Hematopoietic multipotent progenitor cell treated with erythropoietin and hydrocortisone succinate and interleukin-3 and kit ligand, for 15 days (in vitro differentiated cells): ENCODE data around the gene BEST1.
A peak's percentile ranks its signal among the peaks of the same experiment; 100 is the strongest.

Experiments
- DNase-seq: peaks from one replicate; pipeline ENCODE4 v3.0.0-alpha.2; 2015; ENCODE audit warnings: low spot score

Gene BEST1

DNA sequence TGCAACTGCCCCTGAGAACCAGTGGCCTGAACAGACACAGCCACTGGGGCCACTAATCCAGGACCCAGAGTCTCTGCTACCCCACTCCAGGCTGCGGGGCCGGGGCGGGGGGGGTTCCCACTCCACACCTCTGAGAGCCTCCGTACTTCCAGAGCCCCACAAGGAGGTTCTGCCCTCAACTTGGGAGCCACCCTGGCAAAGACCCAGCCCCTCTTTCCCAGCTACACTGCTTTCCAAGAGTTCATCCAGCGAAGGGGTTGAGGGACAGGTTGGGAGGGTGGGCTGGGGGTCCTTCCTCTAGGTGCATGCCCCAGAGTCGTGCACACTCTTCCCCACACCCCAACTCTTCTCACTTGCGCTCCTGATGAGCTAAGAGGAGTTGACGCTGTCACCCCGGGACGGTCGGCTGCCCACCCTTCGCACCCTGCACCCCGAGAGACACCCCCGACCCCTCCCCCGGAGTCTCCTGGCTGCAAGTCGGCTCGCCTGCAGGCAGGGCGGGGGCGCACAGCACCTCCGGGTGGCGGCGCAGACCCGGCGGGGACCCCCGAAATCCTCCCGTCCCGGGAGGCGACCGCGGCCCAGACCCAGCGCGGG, 33.3 kb upstream of the BEST1 start:
- no peak for DNase-seq

DNA sequence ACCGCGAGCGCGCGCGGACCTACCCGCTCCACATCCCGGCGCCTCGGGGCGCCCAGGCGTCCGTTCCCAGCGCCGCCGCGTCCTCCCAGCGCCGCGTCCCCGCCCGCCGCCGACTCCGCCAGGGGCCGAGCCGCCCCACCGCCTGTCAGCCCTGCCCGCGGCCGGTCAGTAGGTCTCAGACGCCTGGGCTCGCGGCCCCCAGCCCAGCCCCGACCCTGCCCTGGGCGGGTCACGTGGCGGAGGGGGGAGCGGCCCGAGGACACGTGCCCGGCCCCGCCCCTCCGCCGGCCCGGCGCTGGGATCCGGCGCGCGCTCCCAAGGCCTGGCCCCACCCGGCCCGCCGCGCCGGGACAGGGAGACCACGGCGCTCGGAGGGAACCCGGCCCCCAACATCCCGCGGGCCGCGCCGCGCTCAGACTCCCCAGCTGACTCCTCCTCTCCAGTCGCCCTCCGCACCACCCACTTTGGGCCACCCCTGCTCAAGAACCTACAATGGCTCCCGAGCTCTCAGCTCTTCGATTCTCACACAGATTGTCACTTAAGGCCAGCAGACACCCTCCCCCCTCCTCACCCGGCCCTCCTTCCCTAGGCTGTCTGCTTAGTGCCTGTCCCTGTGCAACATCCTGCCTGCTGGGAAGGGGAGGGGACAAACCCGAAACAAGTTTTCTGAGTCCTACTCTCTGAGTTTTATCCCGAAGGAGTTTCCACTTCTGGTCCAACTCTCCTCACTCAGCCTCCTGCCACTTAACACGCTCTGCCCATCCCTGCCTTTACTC, 32.6 kb upstream of the BEST1 start, which contains the start of gene RAB3IL1:
RAB3IL1 (minus strand) TSS at position 233 of the 776 bp plus-strand sequence; CDS start at position 34, 199 bp downstream.
- DNase-seq, result peak; percentile 48

DNA sequence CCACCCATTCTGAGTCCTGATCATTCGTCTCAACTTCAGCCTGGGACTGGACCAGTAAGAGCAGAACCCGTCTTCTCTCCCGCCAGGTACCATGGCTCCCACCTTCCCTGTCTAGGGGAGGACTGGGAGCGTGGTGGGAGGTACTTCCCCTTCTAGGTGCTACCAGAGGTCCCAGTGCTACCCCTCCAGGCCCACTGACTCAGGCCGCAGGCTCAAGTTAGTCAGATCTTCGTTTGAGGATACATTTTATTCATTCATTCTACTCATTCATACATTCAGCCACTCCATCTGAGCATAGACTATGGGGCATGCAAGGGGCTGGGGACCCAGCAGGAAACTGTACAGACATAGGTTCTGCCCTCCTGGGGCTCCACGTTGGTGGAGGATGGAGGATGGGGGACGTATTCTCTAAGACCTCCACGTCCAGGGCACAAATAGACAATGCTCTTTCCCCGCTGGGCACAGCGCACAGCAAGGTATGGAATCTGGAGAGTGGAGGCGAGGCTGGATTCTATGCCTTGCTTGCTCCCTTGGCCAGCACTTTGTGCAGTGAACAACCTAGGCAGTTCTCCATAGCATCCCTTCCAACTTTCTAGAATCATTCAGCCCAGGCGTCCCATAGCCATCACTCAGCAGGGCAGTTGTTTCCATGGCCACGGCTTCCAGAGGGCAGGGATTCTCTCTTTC, 31.8 kb upstream of the BEST1 start:
- peak; percentile 19 for DNase-seq

DNA sequence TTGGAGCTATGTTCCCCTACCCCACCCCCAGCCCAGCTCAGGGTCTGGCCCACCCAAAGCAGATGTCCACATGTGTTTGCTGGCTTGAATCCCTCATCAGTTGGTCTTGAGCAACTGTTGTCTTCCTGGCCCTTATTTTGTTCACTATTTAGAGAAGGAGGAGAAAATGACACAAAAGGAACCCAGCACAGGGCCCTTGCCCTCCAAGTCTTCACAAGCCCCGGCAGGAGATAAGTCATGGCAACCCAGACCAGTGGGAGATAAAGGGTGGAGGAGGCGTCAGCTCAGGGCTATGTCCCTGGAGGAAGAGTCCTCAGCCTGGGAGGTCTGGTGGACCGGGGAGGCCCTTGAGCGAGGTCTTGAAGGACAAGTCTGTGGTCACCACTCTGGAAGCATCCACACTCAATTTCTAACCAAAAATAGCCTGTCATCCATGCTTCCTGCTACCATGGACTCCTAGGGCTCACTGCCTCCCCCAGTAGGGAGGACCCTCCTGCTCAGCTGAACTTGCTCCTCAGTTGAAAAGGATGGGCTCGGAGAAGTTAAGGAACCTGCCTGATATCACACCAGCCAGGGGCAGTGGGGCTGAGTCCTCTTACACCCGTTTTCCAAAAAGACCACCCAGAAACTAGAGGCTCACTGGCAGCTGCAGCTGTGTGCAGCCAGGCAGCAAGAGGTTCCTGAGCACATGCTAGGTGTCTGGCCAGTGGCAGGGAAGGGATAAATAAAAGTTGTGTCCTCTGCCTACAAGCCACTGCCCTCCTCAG, 31.0 kb upstream of the BEST1 start:
- DNase-seq, result peak; percentile 61

DNA sequence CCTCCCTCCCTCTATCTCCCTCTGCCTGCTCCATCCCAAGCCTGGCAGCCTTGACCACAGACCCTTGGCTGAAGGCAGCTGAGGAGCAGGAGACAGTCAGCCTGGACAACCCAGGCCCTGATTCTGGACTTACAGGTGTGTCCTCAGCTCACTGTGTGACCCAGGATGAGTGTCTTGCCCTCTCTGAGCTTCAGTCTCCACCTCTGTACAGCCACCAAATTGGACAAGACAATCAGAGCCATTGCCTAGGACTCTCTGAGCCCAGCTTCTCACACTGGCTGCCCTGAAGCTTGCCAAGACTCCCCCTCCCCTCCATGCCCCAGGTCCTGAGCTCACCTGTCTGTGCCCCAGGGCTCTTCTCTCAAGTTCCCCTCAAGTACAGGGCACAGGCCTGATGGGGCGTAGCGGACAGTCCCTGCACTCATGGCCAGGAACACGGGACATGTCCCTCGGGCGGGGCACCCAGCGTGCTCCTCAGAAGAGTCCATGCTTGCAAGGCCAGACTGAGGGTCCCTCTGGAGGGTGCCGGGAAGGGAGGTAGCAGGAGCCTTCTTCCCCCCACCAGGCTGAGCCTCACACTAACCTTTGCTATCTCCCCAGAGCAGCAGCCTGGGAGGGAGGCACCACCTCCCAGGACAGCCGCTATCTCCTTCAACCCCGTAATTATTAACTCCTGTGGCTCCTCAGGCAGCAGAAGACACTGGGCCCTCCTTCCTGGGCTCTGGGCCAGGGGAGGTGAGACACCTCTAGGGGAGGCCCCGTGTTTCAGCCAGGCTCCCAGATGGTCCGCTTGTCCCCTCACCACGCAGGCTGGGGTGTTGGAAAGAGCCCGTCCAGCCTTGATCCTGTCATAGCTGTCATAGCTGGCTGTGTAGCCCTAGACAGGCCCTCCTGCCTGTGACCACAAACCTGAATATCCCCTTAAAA, 30.2 kb upstream of the BEST1 start:
- DNase-seq, result peak; percentile 93

DNA sequence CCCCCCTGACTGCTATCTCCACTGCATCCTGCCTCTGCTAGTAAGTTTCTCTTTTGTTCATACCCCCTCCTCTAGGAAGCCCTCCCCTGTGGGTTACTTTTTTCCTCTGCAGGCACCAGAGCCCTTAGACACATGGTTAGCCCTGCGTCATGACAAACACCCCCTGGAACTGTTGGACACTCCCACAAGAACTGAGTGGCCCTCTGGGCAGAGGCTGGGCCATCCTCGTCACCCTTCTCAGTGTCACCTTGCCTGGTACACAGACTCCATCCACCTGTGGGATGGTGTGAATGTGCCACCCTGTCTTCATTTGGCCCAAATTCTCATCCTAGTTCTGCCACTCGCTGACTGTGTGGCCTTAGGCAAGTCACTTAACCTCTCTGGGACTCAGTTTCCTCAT, 28.7 kb upstream of the BEST1 start:
- peak; percentile 26 for DNase-seq

DNA sequence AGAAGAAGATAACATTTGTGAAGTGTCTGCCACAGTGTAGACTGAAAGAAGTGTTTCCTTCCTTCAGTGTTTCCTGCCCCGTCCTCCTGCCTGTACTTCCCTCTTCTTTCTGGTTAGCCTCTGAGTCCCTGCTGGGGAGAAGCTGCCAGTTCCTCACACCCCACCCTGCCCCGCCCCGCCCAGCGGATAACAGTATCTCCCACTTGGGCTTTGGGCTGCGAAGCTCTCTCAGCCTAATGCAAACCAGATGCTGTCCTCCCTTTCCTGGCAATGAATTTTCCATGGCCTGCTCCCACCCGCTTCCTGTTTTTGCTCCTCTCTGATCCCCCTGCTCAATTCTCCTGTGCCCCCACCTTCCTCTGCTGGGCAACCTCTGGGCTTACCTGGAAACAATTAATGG, 27.6 kb upstream of the BEST1 start:
- DNase-seq, result peak; percentile 73

DNA sequence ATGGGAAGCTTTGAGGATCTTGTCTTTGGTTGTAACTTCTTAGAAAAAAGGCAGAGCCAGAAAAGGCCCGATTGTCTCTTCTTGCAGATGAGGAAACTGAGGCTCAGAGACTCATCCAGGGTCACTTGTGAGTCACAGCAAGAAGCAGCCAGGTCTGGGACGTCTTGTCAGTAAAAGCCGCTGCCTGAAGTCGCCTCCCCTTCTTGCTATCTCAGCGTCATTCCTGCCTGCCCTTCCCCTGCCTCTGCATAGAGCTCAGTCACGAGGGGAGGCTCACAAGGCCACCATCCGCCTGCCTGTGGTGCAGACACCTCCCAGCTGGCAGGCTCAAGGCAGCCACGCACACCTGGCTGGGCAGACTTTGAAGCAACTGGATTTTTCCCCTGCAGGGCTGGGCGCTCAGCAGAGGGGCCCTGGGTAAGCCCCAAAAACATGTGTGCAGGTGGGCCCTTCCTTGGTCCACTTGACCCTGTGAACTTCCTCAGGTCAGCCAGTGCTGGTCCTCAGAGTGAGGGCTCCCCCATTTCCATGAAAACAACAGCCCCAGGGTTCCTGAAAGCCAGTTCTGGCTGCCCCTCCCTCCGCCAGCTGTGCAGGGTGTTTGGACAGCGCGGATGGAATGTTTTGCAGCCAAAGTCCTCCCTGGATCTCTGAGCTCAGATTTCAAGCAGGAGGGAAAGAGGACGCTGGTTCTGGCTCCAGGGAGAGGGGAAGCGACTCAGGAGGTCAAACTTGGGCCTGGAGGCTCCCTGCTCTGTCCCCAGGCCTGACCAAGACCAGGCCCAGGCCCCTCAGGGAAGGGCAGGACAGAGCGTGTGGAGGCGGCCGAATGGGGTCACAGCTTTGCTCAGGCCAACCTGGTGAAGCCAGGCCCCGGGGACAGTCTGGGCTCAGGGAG, 26.7 kb upstream of the BEST1 start:
- peak; percentile 90 for DNase-seq

DNA sequence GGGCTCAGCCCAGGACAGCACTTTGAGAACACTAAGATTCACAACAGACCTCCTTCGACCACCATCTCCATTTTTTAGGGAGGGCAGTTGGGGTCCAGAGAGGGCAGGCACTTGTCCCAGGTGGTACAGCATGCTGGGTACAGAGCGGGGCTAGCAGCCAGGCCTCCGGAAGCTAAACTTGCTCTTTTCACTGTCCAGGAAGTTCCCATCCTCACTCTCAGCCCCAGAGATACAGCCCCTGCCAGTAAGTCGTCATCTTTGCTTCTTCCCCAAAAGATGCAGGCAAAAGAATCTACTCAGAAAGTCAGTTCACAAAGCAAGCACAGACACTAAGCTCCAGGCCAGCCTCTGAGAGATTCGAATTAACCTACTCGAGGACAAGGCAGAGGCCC, 26.1 kb upstream of the BEST1 start:
- no peak for DNase-seq

DNA sequence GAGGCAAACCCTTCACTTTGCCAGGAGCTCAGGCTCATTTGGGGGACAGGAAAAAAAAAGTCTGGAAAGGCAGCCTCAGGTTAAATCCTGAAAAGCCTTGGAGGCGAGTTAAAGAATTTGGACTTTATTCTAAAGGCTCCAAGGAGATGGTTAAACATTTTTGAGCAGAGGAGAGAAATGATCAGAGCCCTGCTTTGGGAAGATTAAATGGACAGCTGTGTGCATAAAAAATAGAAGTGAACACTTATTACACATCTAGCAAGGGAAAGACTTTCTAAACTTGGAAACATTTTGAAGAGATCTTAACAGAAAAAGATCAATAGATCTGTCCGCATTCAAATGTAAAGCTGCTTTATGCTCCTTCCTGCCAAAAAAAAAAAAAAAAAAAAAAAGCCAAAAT, 24.4 kb upstream of the BEST1 start:
- DNase-seq, result no peak

DNA sequence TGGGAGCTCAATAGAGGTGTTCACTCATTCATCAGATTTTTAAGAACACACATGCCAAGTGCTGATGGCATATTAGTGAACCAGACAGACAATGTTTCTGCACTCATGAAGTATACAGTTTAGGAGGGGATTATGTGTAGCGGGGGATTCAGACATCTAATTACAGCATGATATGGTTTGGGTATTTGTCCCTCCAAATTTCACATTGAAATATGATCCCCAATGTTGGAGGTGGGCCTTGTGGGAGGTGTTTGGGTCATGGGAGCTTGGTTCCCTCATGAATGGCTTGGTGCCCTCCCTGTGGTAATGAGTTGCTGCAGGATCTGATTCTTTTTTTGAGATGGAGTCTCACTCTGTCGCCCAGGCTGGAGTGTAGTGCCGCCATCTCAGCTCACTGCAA, 23.9 kb upstream of the BEST1 start:
- DNase-seq, result no peak

DNA sequence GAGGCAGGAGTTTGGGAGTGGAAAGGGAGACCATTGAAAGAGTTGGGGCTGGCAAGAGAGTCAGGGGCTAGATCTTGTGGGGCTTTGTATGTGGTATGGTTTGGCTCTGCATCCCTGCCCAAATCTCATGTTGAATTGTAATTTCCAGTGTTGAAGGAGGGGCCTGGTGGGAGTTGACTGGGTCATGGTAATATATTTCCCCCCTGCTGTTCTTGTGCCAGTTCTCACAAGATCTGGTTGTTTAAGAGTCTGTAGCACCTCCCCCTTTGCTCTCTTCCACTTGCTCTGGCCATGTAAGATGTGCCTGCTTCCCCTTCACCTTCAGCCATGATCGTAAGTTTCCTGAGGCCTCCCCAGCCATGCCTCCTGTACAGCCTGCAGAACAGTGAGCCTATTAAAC, 22.6 kb upstream of the BEST1 start:
- DNase-seq, result no peak

DNA sequence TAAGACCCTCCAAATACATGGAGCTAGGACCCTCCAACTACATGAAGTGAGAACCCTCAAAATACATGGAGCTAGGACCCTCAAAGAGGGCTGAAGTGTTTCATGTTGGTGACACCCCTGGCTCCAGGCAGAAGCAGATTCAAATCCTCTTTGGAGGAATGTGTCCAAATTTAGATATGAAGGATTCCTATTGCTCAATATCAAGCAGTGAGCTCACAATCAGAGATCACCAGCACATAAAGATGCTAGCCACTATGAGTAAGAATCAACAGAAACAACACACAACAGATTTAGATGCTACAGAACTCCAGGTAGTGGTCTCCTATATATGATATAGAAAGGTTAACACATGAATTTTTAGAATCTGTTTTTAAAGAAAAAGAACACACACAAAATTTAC, 21.5 kb upstream of the BEST1 start:
- no peak for DNase-seq

DNA sequence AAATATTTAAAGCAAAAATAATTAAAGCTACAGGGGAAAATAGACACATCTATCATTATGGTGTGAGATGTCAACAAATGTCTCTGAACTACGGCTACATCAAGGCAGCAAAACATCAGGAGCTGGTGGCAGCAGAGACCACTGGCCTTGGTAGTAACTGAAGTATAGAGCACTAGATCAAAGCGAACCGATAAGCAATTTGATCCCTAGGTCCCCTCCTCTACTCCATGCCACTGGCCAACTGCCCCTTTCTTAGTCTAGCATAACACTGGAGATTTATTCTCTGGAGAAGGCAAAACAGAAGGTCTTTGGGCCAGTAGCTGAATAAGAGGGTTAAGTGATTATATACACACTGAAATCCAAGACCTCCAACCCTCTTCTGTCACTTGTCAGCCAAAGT, 19.2 kb upstream of the BEST1 start:
- DNase-seq, result no peak

DNA sequence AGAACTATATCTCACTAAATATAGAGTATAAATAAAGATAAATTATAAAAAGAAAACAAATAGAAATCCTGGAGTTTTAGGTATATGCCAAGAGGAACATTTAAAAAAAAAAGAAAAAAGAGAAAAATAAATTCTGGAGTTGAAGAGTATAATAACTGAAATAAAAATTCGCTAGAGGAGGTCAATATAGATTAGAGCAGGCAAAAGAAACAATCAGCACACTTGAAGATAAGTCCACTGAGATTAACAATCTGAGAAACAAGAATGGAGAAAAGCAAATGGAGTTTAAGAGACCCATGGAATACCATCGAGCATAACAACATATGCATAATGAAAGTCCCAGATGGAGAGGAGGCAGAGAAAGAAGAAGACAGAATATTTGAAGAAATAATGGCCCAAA, 14.3 kb upstream of the BEST1 start:
- DNase-seq, result no peak

DNA sequence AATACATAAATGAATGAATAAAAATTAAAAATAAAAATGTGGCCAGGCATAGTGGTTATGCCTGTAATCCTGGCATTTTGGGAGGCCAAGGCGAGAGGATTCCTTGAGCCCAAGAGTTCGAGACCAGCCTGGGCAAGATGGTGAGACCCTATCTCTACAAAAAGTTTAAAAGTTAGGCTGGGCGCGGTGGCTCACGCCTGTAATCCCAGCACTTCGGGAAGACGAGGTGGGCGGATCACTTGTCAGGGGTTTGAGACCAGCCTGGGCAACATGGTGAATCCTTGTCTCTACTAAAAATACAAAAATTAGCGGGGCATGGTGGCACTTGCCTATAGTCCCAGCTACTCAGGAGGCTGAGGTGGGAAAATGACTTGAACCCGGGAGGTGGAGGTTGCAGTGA, 9.7 kb upstream of the BEST1 start:
- DNase-seq, result no peak

DNA sequence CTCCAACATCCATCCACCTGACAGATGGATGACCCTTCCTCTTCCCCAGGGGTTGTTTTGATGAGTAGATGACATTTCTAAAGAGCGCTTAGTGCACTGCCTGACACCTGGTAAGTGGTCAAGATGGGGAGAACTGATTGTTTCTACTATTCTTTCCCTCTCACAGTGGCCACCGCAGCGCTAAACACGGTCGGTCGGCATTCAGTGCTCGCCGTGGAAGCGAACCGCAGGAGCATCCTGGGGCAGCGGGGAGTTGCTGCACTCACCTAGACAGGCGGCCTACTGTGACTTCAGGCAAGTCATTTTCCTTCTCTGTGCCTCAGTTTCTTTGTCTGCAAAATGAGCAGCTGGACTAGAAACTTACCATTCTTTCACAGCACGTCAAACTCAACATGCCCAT, 5.0 kb upstream of the BEST1 start:
- no peak for DNase-seq

DNA sequence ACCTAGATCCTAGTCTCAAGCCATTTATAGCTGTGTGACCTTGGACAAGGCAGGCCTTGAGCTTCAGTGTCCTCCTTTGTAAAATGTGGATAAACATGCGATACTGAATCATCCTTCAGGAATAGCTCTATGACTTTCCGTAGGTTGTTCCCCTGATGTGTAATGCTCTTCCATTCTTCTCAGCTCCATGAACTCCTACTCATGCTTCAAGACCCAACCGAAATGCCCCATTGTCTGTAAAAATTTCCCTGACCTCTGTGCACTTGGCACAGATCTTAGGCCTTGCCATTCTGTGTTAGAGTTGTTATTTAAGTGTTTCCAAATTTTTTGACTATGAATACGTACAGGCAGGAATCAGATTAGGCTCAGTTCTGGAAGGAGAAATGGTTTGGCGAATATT, 3.3 kb upstream of the BEST1 start:
- DNase-seq, result no peak

DNA sequence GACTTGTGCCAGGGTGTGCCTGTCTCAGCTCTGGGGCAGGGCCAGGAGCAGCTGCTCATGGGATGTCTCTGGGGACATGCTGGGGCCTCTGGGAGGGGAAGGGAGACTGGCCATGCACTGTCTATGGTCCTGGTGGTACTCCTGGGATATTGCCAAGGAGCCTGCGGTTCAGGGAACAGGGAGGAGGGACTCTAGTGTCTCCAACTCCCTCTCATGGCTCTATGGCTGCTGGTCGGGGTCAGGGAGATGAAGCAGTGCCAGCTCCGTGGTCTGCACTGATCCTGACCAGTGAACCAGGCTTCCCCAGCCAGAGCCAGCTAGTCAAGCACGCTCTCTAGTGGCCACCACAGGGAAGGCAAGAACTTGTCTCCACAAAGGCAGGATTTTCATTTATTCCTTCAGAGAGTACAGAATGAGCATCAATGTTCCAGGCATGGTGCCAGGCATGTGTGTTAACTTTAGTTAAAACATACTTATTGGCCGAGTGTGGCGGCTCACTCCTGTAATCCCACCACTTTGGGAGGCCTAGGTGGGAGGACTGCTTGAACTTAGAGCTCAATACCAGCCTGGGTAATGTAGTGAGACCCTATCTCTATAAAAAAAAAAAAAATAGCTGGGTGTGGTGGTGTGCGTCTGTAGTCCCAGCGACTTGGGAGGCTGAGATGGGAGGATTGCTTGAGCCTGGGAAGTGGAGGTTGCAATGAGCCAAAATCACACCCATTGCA, 2.5 kb upstream of the BEST1 start:
- peak; percentile 88 for DNase-seq

DNA sequence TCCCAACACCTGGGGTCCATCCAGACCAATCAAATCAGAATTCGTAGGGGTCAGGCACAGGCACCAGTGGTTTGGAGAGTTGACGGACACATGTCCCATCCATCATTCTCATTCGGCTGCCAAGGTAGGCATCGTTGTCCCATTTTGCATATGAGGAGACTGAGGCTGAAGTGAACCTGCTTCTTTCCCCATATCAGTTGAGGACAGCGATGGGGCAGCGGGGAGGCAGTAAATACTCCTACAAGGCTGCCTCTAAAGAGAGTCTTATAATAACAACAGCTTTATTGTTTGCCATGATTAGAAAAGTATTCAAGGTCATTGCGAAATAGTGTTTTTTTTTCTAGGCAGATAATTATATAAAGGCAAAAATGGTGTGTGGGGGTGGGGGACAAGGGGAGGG, 1.6 kb upstream of the BEST1 start:
- no peak for DNase-seq
